ENCODE data around the gene PDE1A. TPM values are rescaled to one million over a fixed set of nuclear protein-coding genes. Genes with fewer than 3 reads are reported as not detected.

The PDE1A gene
- total RNA-seq, 1 donor from 2014 or later, result 0.53 TPM

GRCh38 chr2:182142062-182142461, 284.8 kb downstream of the PDE1A start:
- Histone ChIP-seq H3K4me3 (ENCODE audit: low read depth, low read length) (no peak overlapping the region), H3K27me3 (ENCODE audit: control insufficient read depth, insufficient read depth, low read length) (peaks cover 4% of the 10 kb centered on the region), H3K36me3 (ENCODE audit: control insufficient read depth, insufficient read depth, low read length) (no peaks in the 10 kb centered on the region)
- FAIRE-seq (no peak), DNase-seq (ENCODE audit: low read depth) (no peak)
- TF ChIP-seq CTCF (IDR thresholded peaks at IDR 0.05; ENCODE audit: insufficient read depth, low read length, severe bottlenecking), result no peak

GRCh38 chr2:182134201-182134600, 292.6 kb downstream of the PDE1A start:
- no peak for TF ChIP-seq CTCF (IDR thresholded peaks at IDR 0.05; ENCODE audit: insufficient read depth, low read length, severe bottlenecking)
- H3K36me3 ChIP-seq (ENCODE audit: control insufficient read depth, insufficient read depth, low read length), result no peaks in the 10 kb centered on the region
- no peak for FAIRE-seq

GRCh38 chr2:182133195-182133891, 293.5 kb downstream of the PDE1A start:
- Histone ChIP-seq H3K36me3 (ENCODE audit: control insufficient read depth, insufficient read depth, low read length) (no peaks in the 10 kb centered on the region), H3K27me3 (ENCODE audit: control insufficient read depth, insufficient read depth, low read length) (peaks cover 2% of the 10 kb centered on the region), H3K4me3 (ENCODE audit: low read depth, low read length) (no peak overlapping the region)
- no peak for TF ChIP-seq CTCF (IDR thresholded peaks at IDR 0.05; ENCODE audit: insufficient read depth, low read length, severe bottlenecking)
- DNase-seq (ENCODE audit: low read depth) (peak; percentile 70), FAIRE-seq (no peak)

More at GRCh38 chr2:182134201-182134600, 292.6 kb downstream of the PDE1A start:
- Histone ChIP-seq H3K27me3 (ENCODE audit: control insufficient read depth, insufficient read depth, low read length) (peaks cover 2% of the 10 kb centered on the region), H3K4me3 (ENCODE audit: low read depth, low read length) (no peak overlapping the region)
- no peak for DNase-seq (ENCODE audit: low read depth)

- DNase-seq (ENCODE audit: low read depth) (no peak), FAIRE-seq (no peak)
- TF ChIP-seq CTCF (IDR thresholded peaks at IDR 0.05; ENCODE audit: insufficient read depth, low read length, severe bottlenecking), result no peak
- Histone ChIP-seq H3K36me3 (ENCODE audit: control insufficient read depth, insufficient read depth, low read length) (no peaks in the 10 kb centered on the region), H3K4me3 (ENCODE audit: low read depth, low read length) (no peak overlapping the region), H3K27me3 (ENCODE audit: control insufficient read depth, insufficient read depth, low read length) (peaks cover 2% of the 10 kb centered on the region)
Measured at GRCh38 chr2:182132605-182133004, 294.2 kb downstream of the PDE1A start.

- H3K36me3 ChIP-seq (ENCODE audit: control insufficient read depth, insufficient read depth, low read length), result no peaks in the 10 kb centered on the region
- no peak for TF ChIP-seq CTCF (IDR thresholded peaks at IDR 0.05; ENCODE audit: insufficient read depth, low read length, severe bottlenecking)
- FAIRE-seq (no peak), DNase-seq (ENCODE audit: low read depth) (no peak)
- H3K27me3 ChIP-seq (ENCODE audit: control insufficient read depth, insufficient read depth, low read length), result no peaks in the 10 kb centered on the region
- no peak overlapping the region for H3K4me3 ChIP-seq (ENCODE audit: low read depth, low read length)
Measured at GRCh38 chr2:182128821-182129707, 297.8 kb downstream of the PDE1A start.

Data from bronchial epithelial cell (primary cell).